ENCODE data around the gene NTNG2.
"Not testable (repeated sequence)": the region's sequence is repeated elsewhere in the genome, so short reads cannot be mapped to it uniquely, and the experiment has no call there.

Gene NTNG2

GRCh38 chr9:132161743-132162184, at the start of gene NTNG2:
NTNG2 (plus strand) TSS chr9:132162058; CDS start chr9:132166832, 4,774 bp downstream.
- no peak for DNase-seq

GRCh38 chr9:132114102-132114707, 47.7 kb upstream of the NTNG2 start:
- DNase-seq = peak; percentile 76

GRCh38 chr9:132116583-132116982, 45.3 kb upstream of the NTNG2 start:
- DNase-seq = no peak

GRCh38 chr9:132117694-132118093, 44.2 kb upstream of the NTNG2 start:
- no peak for DNase-seq

- no peak for DNase-seq
These were observed 40.8 kb upstream of the NTNG2 start for GRCh38 chr9:132121021-132121420.

- no peak for DNase-seq
These were observed 37.1 kb upstream of the NTNG2 start for GRCh38 chr9:132124800-132125199.

- DNase-seq = no peak
These were observed 36.5 kb upstream of the NTNG2 start for GRCh38 chr9:132125361-132125760.

GRCh38 chr9:132125944-132126679, 35.7 kb upstream of the NTNG2 start:
- peak; percentile 28 for DNase-seq

GRCh38 chr9:132126680-132127236, 35.1 kb upstream of the NTNG2 start:
- no peak for DNase-seq

GRCh38 chr9:132127888-132128534, 33.8 kb upstream of the NTNG2 start:
- no peak for DNase-seq

- DNase-seq = no peak
These were observed 32.3 kb upstream of the NTNG2 start for GRCh38 chr9:132129535-132129934.

GRCh38 chr9:132134085-132134484, 27.8 kb upstream of the NTNG2 start:
- not testable (repeated sequence) for DNase-seq

GRCh38 chr9:132135456-132135855, 26.4 kb upstream of the NTNG2 start:
- no peak for DNase-seq

- no peak for DNase-seq
These were observed 25.6 kb upstream of the NTNG2 start for GRCh38 chr9:132136151-132136780.

GRCh38 chr9:132141344-132141947, 20.4 kb upstream of the NTNG2 start:
- peak; percentile 28 for DNase-seq

- no peak for DNase-seq
These were observed 19.8 kb upstream of the NTNG2 start for GRCh38 chr9:132141948-132142594.

- DNase-seq = no peak
These were observed 18.9 kb upstream of the NTNG2 start for GRCh38 chr9:132142924-132143323.

GRCh38 chr9:132143359-132143758, 18.5 kb upstream of the NTNG2 start:
- no peak for DNase-seq

- DNase-seq = no peak
These were observed 17.0 kb upstream of the NTNG2 start for GRCh38 chr9:132144708-132145365.

- no peak for DNase-seq
These were observed 15.8 kb upstream of the NTNG2 start for GRCh38 chr9:132146039-132146438.

GRCh38 chr9:132146575-132146974, 15.3 kb upstream of the NTNG2 start:
- DNase-seq = no peak

- no peak for DNase-seq
These were observed 14.5 kb upstream of the NTNG2 start for GRCh38 chr9:132147331-132147730.
